ENCODE data around the gene MIPOL1. TPM values are rescaled to one million over a fixed set of nuclear protein-coding genes. Genes with fewer than 3 reads are reported as not detected.

MIPOL1 gene
- total and polyA plus RNA-seq, 4 experiments from 2014 or later = 0.25 to 0.98 (median 0.69) TPM

- Histone ChIP-seq H3K4me1 (ENCODE audit: insufficient read depth, low read length) (no peaks in the 10 kb centered on the region), H3K36me3 (ENCODE audit: insufficient read depth, low read length) (no peaks in the 10 kb centered on the region), H3K27ac (ENCODE audit: low read depth, low read length) (no peak overlapping the region), H3K27me3 (ENCODE audit: insufficient read depth, low read length) (no peaks in the 10 kb centered on the region), H3K4me3 (ENCODE audit: low read length in 2 of 2) (no peak overlapping the region), H3K9me3 (ENCODE audit: control insufficient read depth in 1 of 2, low read length in 2 of 2) (no peaks in the 10 kb centered on the region)
- intact Hi-C loops (cut with micrococcal nuclease) = no loop called here
- no peaks in the 10 kb centered on the region for H3K4me1 Mint-ChIP-seq
- no peaks in the 10 kb centered on the region for H3K36me3 Mint-ChIP-seq
- H3K27ac Mint-ChIP-seq = no peak overlapping the region
- H3K4me3 Mint-ChIP-seq = no peak overlapping the region
- CTCF ChIA-PET (ENCODE audit: partially characterized antibody) = no interaction called here
- POLR2A ChIA-PET (ENCODE audit: partially characterized antibody) = no interaction called here
- peaks cover 0 to 7% (median 0%) of the 10 kb centered on the region in 8 donors for H3K9me3 Mint-ChIP-seq
- peaks cover 0 to 2% of the 10 kb centered on the region in 2 donors for H3K27me3 Mint-ChIP-seq
- DNase-seq = no peak
Measured at GRCh38 chr14:37268788-37269187, 71.1 kb downstream of the MIPOL1 start.

GRCh38 chr14:37270629-37271028 lies 72.9 kb downstream of the MIPOL1 start:
- ChIA-PET CTCF (ENCODE audit: partially characterized antibody) (interaction anchor here (0.7 kb wide), 2 partner anchors 493 to 603 kb away, joined by 3 to 4 read pairs; no protein-coding TSS in a partner anchor), POLR2A (ENCODE audit: partially characterized antibody) (no interaction called here)
- Mint-ChIP-seq H3K4me3 (no peak overlapping the region), H3K27me3 (no peaks in the 10 kb centered on the region), H3K9me3 (peaks cover 0 to 3% (median 0%) of the 10 kb centered on the region in 8 donors), H3K36me3 (no peaks in the 10 kb centered on the region), H3K27ac (no peak overlapping the region), H3K4me1 (no peaks in the 10 kb centered on the region)
- Histone ChIP-seq H3K9me3 (ENCODE audit: control insufficient read depth in 1 of 2, low read length in 2 of 2) (no peaks in the 10 kb centered on the region), H3K4me3 (ENCODE audit: low read length in 2 of 2) (no peak overlapping the region), H3K27ac (ENCODE audit: low read depth, low read length) (no peak overlapping the region), H3K27me3 (ENCODE audit: insufficient read depth, low read length) (no peaks in the 10 kb centered on the region), H3K36me3 (ENCODE audit: insufficient read depth, low read length) (no peaks in the 10 kb centered on the region), H3K4me1 (ENCODE audit: insufficient read depth, low read length) (no peaks in the 10 kb centered on the region)
- DNase-seq = no peak
- intact Hi-C loops (cut with micrococcal nuclease) = no loop called here

- H3K9me3 Mint-ChIP-seq = no peaks in the 10 kb centered on the region
- H3K36me3 ChIP-seq (ENCODE audit: insufficient read depth, low read length) = no peaks in the 10 kb centered on the region
- no peak for DNase-seq
- CTCF ChIA-PET (ENCODE audit: partially characterized antibody) = no interaction called here
- no peaks in the 10 kb centered on the region for H3K9me3 ChIP-seq (ENCODE audit: control insufficient read depth in 1 of 2, low read length in 2 of 2)
- H3K27me3 ChIP-seq (ENCODE audit: insufficient read depth, low read length) = no peaks in the 10 kb centered on the region
- POLR2A ChIA-PET (ENCODE audit: partially characterized antibody) = no interaction called here
- no peaks in the 10 kb centered on the region for H3K4me1 ChIP-seq (ENCODE audit: insufficient read depth, low read length)
- no peak overlapping the region for H3K4me3 Mint-ChIP-seq
- H3K27ac ChIP-seq (ENCODE audit: low read depth, low read length) = no peak overlapping the region
- intact Hi-C loops (cut with micrococcal nuclease) = no loop called here
- H3K36me3 Mint-ChIP-seq = no peaks in the 10 kb centered on the region
- no peak overlapping the region for H3K4me3 ChIP-seq (ENCODE audit: low read length in 2 of 2)
- H3K27ac Mint-ChIP-seq = no peak overlapping the region
- H3K27me3 Mint-ChIP-seq = no peaks in the 10 kb centered on the region
- no peaks in the 10 kb centered on the region for H3K4me1 Mint-ChIP-seq
Measured at GRCh38 chr14:37272569-37272968, 74.8 kb downstream of the MIPOL1 start.

- Mint-ChIP-seq H3K4me1 (no peaks in the 10 kb centered on the region), H3K27ac (no peak overlapping the region), H3K27me3 (no peaks in the 10 kb centered on the region), H3K9me3 (no peaks in the 10 kb centered on the region), H3K4me3 (no peak overlapping the region), H3K36me3 (no peaks in the 10 kb centered on the region)
- Histone ChIP-seq H3K27me3 (ENCODE audit: insufficient read depth, low read length) (no peaks in the 10 kb centered on the region), H3K9me3 (ENCODE audit: control insufficient read depth in 1 of 2, low read length in 2 of 2) (no peaks in the 10 kb centered on the region), H3K4me1 (ENCODE audit: insufficient read depth, low read length) (no peaks in the 10 kb centered on the region), H3K27ac (ENCODE audit: low read depth, low read length) (no peak overlapping the region), H3K4me3 (ENCODE audit: low read length in 2 of 2) (no peak overlapping the region), H3K36me3 (ENCODE audit: insufficient read depth, low read length) (no peaks in the 10 kb centered on the region)
- CTCF ChIA-PET (ENCODE audit: partially characterized antibody) = no interaction called here
- no peak for DNase-seq
- POLR2A ChIA-PET (ENCODE audit: partially characterized antibody) = no interaction called here
- intact Hi-C loops (cut with micrococcal nuclease) = no loop called here
Measured at GRCh38 chr14:37274652-37275051, 76.9 kb downstream of the MIPOL1 start.

- Mint-ChIP-seq H3K4me3 (no peak overlapping the region), H3K4me1 (no peaks in the 10 kb centered on the region), H3K27me3 (no peaks in the 10 kb centered on the region), H3K36me3 (no peaks in the 10 kb centered on the region), H3K9me3 (peaks cover 0 to 3% (median 0%) of the 10 kb centered on the region in 8 donors), H3K27ac (no peak overlapping the region)
- ChIA-PET POLR2A (ENCODE audit: partially characterized antibody) (no interaction called here), CTCF (ENCODE audit: partially characterized antibody) (no interaction called here)
- H3K27me3 ChIP-seq (ENCODE audit: insufficient read depth, low read length) = no peaks in the 10 kb centered on the region
- no peaks in the 10 kb centered on the region for H3K9me3 ChIP-seq (ENCODE audit: control insufficient read depth in 1 of 2, low read length in 2 of 2)
- H3K4me1 ChIP-seq (ENCODE audit: insufficient read depth, low read length) = no peaks in the 10 kb centered on the region
- no peak overlapping the region for H3K27ac ChIP-seq (ENCODE audit: low read depth, low read length)
- no peak for DNase-seq
- H3K36me3 ChIP-seq (ENCODE audit: insufficient read depth, low read length) = no peaks in the 10 kb centered on the region
- intact Hi-C loops (cut with micrococcal nuclease) = no loop called here
- no peak overlapping the region for H3K4me3 ChIP-seq (ENCODE audit: low read length in 2 of 2)
Measured at GRCh38 chr14:37275963-37276362, 78.2 kb downstream of the MIPOL1 start.

- Histone ChIP-seq H3K36me3 (ENCODE audit: insufficient read depth, low read length) (no peaks in the 10 kb centered on the region), H3K4me1 (ENCODE audit: insufficient read depth, low read length) (no peaks in the 10 kb centered on the region), H3K27ac (ENCODE audit: low read depth, low read length) (no peak overlapping the region), H3K27me3 (ENCODE audit: insufficient read depth, low read length) (no peaks in the 10 kb centered on the region), H3K9me3 (ENCODE audit: control insufficient read depth in 1 of 2, low read length in 2 of 2) (no peaks in the 10 kb centered on the region), H3K4me3 (ENCODE audit: low read length in 2 of 2) (no peak overlapping the region)
- intact Hi-C loops (cut with micrococcal nuclease) = no loop called here
- H3K27ac Mint-ChIP-seq = no peak overlapping the region
- ChIA-PET POLR2A (ENCODE audit: partially characterized antibody) (no interaction called here), CTCF (ENCODE audit: partially characterized antibody) (interaction anchor here (1.1 kb wide), 1 partner anchor 52 kb away, joined by 3 read pairs; no protein-coding TSS in a partner anchor)
- peaks cover 0 to 3% (median 0%) of the 10 kb centered on the region in 8 donors for H3K9me3 Mint-ChIP-seq
- H3K4me1 Mint-ChIP-seq = no peaks in the 10 kb centered on the region
- DNase-seq = no peak
- no peaks in the 10 kb centered on the region for H3K36me3 Mint-ChIP-seq
- no peaks in the 10 kb centered on the region for H3K27me3 Mint-ChIP-seq
- no peak overlapping the region for H3K4me3 Mint-ChIP-seq
Measured at GRCh38 chr14:37278636-37279538, 81.2 kb downstream of the MIPOL1 start.

- Mint-ChIP-seq H3K4me1 (no peaks in the 10 kb centered on the region), H3K4me3 (no peak overlapping the region), H3K27ac (no peak overlapping the region), H3K36me3 (no peaks in the 10 kb centered on the region), H3K9me3 (peaks cover 0 to 3% (median 0%) of the 10 kb centered on the region in 8 donors), H3K27me3 (no peaks in the 10 kb centered on the region)
- Histone ChIP-seq H3K4me1 (ENCODE audit: insufficient read depth, low read length) (no peaks in the 10 kb centered on the region), H3K36me3 (ENCODE audit: insufficient read depth, low read length) (no peaks in the 10 kb centered on the region), H3K4me3 (ENCODE audit: low read length in 2 of 2) (no peak overlapping the region), H3K9me3 (ENCODE audit: control insufficient read depth in 1 of 2, low read length in 2 of 2) (no peaks in the 10 kb centered on the region), H3K27ac (ENCODE audit: low read depth, low read length) (no peak overlapping the region), H3K27me3 (ENCODE audit: insufficient read depth, low read length) (no peaks in the 10 kb centered on the region)
- no peak for DNase-seq
- POLR2A ChIA-PET (ENCODE audit: partially characterized antibody) = no interaction called here
- intact Hi-C loops (cut with micrococcal nuclease) = no loop called here
- CTCF ChIA-PET (ENCODE audit: partially characterized antibody) = interaction anchor here (1.1 kb wide), 1 partner anchor 53 kb away, joined by 3 read pairs; no protein-coding TSS in a partner anchor
Measured at GRCh38 chr14:37279818-37280217, 82.1 kb downstream of the MIPOL1 start.

Measured in CD4-positive, alpha-beta memory T cell (primary cell).